Keratinocyte (primary cell): ENCODE results near the gene BTK. TPM values are rescaled to one million over a fixed set of nuclear protein-coding genes. Genes with fewer than 3 reads are reported as not detected.

Experiments used
- DNase-seq: peaks from one replicate; pipeline ENCODE4 v3.0.0-alpha.2; 2011; ENCODE audit warnings: low read depth, missing footprints, low spot score
- FAIRE-seq: peaks from 2 replicates; lab custom pipeline; 2011; peaks lifted over from hg19 to GRCh38; lab: Jason Lieb, UNC
- H2AFZ ChIP-seq: 2 replicates; pipeline ENCODE4 v1.6.0; 2012; ENCODE audit warnings: low read length, control low read depth, inconsistent platforms; ENCODE audit not compliant: control insufficient read depth
- H3K27ac ChIP-seq: 2 replicates; pipeline ENCODE4 v1.5.1; 2011; ENCODE audit warnings: low read length; ENCODE audit not compliant: control insufficient read depth, insufficient read depth
- H3K27me3 ChIP-seq: 3 replicates; pipeline ENCODE4 v1.6.0; 2011; ENCODE audit warnings: low read length; ENCODE audit not compliant: control insufficient read depth, insufficient read depth; ENCODE audit errors: extremely low read depth
- H3K36me3 ChIP-seq, 2 experiments: 2 replicates in 1 of 2; 3 replicates in 1 of 2; pipeline ENCODE4 v1.5.1; 2011; ENCODE audit warnings: low read length in 2 of 2, mild to moderate bottlenecking in 1 of 2; ENCODE audit not compliant: control insufficient read depth in 2 of 2, insufficient read depth in 2 of 2; ENCODE audit errors: extremely low read depth in 1 of 2
- H3K4me1 ChIP-seq: 3 replicates; pipeline ENCODE4 v1.5.1; 2011; ENCODE audit warnings: low read length; ENCODE audit not compliant: control insufficient read depth, insufficient read depth; ENCODE audit errors: extremely low read depth
- H3K4me2 ChIP-seq: 3 replicates; pipeline ENCODE4 v1.6.0; 2011; ENCODE audit warnings: low read depth, low read length; ENCODE audit not compliant: control insufficient read depth, insufficient read depth; ENCODE audit errors: extremely low read depth
- H3K4me3 ChIP-seq, 3 experiments: fragments of 200-600 bp in 1 of 3; sonication (generic) in 1 of 3; 2 replicates in 2 of 3; 3 replicates in 1 of 3; pipeline ENCODE4 v1.5.1; 2011 to 2016; ENCODE audit warnings: low read length in 3 of 3, mild to moderate bottlenecking in 3 of 3, control low read depth in 2 of 3, inconsistent platforms in 1 of 3, low read depth in 1 of 3, mixed read lengths in 1 of 3, mixed run types in 1 of 3, moderate library complexity in 1 of 3; ENCODE audit not compliant: control insufficient read depth in 2 of 3, insufficient read depth in 2 of 3; ENCODE audit errors: extremely low read depth in 1 of 3
- H3K79me2 ChIP-seq: 2 replicates; pipeline ENCODE4 v1.6.0; 2012; ENCODE audit warnings: low read length; ENCODE audit not compliant: control insufficient read depth, insufficient read depth
- H3K9ac ChIP-seq: 3 replicates; pipeline ENCODE4 v1.6.0; 2011; ENCODE audit warnings: low read length; ENCODE audit not compliant: control insufficient read depth, insufficient read depth; ENCODE audit errors: extremely low read depth
- H3K9me1 ChIP-seq: 3 replicates; pipeline ENCODE4 v1.6.0; 2011; ENCODE audit warnings: low read length; ENCODE audit not compliant: control insufficient read depth, insufficient read depth; ENCODE audit errors: extremely low read depth
- H3K9me3 ChIP-seq: 2 replicates; pipeline ENCODE4 v1.5.1; 2012; ENCODE audit warnings: low read depth, low read length; ENCODE audit not compliant: control insufficient read depth
- H4K20me1 ChIP-seq: 3 replicates; pipeline ENCODE4 v1.6.0; 2011; ENCODE audit warnings: low read length; ENCODE audit not compliant: control insufficient read depth, insufficient read depth; ENCODE audit errors: extremely low read depth
- CTCF ChIP-seq, 3 experiments: IDR thresholded peaks in 1 of 3; conservative IDR thresholded peaks in 1 of 3; optimal IDR thresholded peaks in 1 of 3; 2 replicates in 2 of 3; 3 replicates in 1 of 3; pipeline versions ENCODE3 to v1.5.1; 2011; ENCODE audit warnings: low read length in 3 of 3, mild to moderate bottlenecking in 3 of 3, moderate library complexity in 2 of 3, control low read depth in 1 of 3, inconsistent platforms in 1 of 3; ENCODE audit not compliant: insufficient read depth in 2 of 3; ENCODE audit errors: extremely low read depth in 1 of 3
- EZH2 ChIP-seq: IDR thresholded peaks from one replicate; pipeline ENCODE4 v1.6.1; 2012; ENCODE audit warnings: inconsistent platforms, mild to moderate bottlenecking, low read length, moderate library complexity
- dilution Hi-C: fragments of 300-500 bp; cut with MboI; formaldehyde crosslinking; loops from one replicate; pipeline ENCODE4 v1.7.0; 2020; ENCODE audit warnings: low sequenced_read_pairs; ENCODE audit not compliant: extremely low pct_ligation_motif_present
- polyA plus RNA-seq, 5 experiments: library from polyadenylated mRNA; depleted of rRNA in 3 of 5; stranded (reverse) in 3 of 5; stranded (forward) in 1 of 5; unstranded in 1 of 5; fragments of >200 nt; gene quantifications; 1 replicate in 1 of 5; 2 replicates in 3 of 5; 3 replicates in 1 of 5; pipeline versions ENCODE4 v1.2.1 to v1.2.3, GENCODE V29; 2011 to 2012; ENCODE audit warnings: missing spikeins in 2 of 5, low read depth in 1 of 5, low replicate concordance in 1 of 5

The BTK gene
- polyA plus RNA-seq, 1 donor (not counting 4 experiments of a cell fraction or from before 2014, with no cell fraction given) = 0.05 TPM

GRCh38 chrX:101419489-101419888 is 33.5 kb upstream of the BTK start:
- Histone ChIP-seq H3K9me3 (no peaks in the 10 kb centered on the region), H2AFZ (no peak overlapping the region), H3K4me2 (no peak overlapping the region), H3K36me3 (no peaks in the 10 kb centered on the region), H3K4me1 (no peaks in the 10 kb centered on the region), H3K27ac (no peak overlapping the region), H4K20me1 (no peaks in the 10 kb centered on the region), H3K9me1 (no peaks in the 10 kb centered on the region), H3K27me3 (no peaks in the 10 kb centered on the region), H3K9ac (no peak overlapping the region), H3K4me3 (no peak overlapping the region), H3K79me2 (no peaks in the 10 kb centered on the region)
- DNase-seq (no peak), FAIRE-seq (no peak)
- dilution Hi-C loops = no loop called here
- TF ChIP-seq CTCF (optimal IDR thresholded peaks at IDR 0.05 in 1 of 3, IDR thresholded peaks at IDR 0.05 in 1 of 3, conservative IDR thresholded peaks at IDR 0.05 in 1 of 3; ENCODE audit: extremely low read depth in 1 of 3, insufficient read depth in 2 of 3, low read length in 3 of 3) (no peak), EZH2 (no peak)

DNA sequence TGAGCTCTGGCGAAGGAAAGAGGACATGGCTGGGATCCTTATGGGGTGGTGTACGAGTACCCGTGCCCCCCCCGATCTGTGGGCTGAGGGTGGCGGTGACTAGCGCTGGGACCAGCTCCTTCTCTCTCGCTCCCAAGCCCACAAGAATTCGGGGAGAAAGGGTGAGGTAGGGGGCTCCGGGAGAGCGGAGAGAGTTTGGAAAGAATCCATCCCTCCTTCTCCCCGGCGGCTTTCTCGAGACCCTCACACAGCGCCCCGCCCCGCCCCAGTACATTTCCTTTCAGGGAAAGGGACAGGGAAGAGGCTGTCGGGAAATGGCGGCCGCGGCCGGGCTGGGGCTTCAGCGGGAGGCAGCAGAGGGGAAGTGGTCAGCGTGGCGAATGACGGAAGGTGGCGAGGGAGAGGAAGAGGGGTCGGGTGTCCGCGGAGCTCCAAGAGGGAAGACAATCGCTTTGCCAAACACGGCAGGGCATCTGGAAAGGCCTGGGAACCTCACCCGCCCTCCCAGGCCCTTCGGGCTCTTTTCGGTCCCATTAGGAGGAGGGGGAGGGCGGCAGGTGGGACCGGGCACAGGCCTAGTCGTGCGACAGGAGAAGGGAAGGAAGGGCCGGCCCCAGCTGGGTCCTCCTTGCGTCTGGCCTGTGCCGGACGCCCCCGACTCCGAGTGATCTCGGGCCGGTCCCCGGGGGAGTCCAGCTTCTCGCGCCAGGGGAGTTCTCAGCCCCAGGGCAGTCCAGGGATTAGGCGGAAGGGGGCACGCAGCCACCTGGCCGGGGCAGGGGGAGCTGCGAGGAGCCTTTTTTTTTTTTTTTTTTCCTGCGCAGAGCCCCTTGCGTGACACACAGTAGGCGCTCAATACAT is 32.2 kb upstream of the BTK start:
- Histone ChIP-seq H3K79me2 (no peaks in the 10 kb centered on the region), H3K4me2 (peak overlapping the region; percentile 63), H3K4me1 (no peaks in the 10 kb centered on the region), H3K9ac (peak overlapping the region; percentile 59), H3K27ac (peak overlapping the region; percentile 38), H4K20me1 (no peaks in the 10 kb centered on the region), H3K27me3 (no peaks in the 10 kb centered on the region), H3K9me1 (no peaks in the 10 kb centered on the region), H3K9me3 (no peaks in the 10 kb centered on the region), H3K4me3 (peak overlapping the region; percentile 16 to 36 (median 36)), H2AFZ (peak overlapping the region; percentile 85), H3K36me3 (peaks cover 0 to 2% of the 10 kb centered on the region in 2 experiments)
- DNase-seq (no peak), FAIRE-seq (no peak)
- no peak for TF ChIP-seq EZH2
- TF ChIP-seq CTCF (optimal IDR thresholded peaks at IDR 0.05 in 1 of 3, IDR thresholded peaks at IDR 0.05 in 1 of 3, conservative IDR thresholded peaks at IDR 0.05 in 1 of 3; ENCODE audit: extremely low read depth in 1 of 3, insufficient read depth in 2 of 3, low read length in 3 of 3) = no peak
- dilution Hi-C loops = no loop called here
